Activated gamma-delta T cell treated with anti-CD3 and anti-CD28 coated beads, Interleukin-2, amount 50 U/mL, for 16 hours (primary cell): ENCODE measurements around the gene THRAP3.

Experiments
- DNase-seq: peaks from one replicate; pipeline ENCODE4 v3.0.0-alpha.2; 2020; ENCODE audit warnings: low read depth

The THRAP3 gene

GRCh38 chr1:36301220-36301619 lies 77.0 kb downstream of the THRAP3 start:
- no peak for DNase-seq

DNA sequence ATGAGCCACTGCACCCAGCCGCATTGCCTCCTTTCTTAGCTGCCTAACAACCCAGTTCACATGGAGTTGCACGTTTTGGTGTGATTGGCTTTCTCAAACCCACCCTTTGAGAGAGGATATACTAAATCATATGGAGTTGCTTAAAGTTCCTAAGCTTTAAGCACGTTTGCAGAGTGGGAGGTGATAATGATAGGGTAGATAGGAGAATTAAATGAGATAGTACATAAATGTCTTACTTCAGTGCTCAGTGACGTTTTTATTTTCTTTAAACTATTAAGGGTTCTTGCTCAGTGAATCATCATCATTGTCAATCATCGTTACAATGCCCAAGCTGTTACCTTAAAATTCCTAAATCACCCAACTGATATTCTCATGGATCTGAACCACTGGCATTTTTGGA lies 79.0 kb downstream of the THRAP3 start:
- DNase-seq = no peak

DNA sequence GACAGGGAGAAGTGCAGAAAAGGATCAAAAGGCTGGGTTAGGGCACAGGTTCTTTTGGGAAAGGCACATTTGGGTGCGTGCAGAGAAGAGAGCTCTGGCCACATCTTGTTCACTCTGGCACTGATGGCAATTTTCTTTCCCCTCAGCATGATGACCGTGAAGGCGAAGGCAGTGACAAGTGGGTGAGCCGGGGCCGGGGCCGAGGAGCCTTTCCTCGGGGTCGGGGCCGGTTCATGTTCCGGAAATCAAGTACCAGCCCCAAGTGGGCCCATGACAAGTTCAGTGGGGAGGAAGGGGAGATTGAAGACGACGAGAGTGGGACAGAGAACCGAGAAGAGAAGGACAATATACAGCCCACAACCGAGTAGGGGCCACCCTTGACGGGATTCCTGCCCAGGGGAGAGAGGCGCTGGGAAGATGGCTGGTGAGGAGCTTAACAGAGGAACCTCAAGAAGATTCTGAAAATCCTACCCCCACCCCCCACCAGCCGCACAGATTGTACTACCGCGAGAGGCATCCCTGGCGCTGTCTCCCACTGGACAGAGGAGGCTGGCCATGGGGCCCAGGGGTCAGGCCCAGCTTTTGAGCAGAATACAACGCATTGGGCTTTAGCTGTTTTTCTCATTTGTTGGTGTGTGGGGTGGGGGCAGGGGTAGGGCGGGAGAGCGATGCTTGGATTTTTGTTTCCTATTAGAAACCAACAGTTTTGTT lies 79.6 kb downstream of the THRAP3 start:
- DNase-seq = no peak

- DNase-seq = no peak
These were observed 80.3 kb downstream of the THRAP3 start for GRCh38 chr1:36304521-36304920.

- DNase-seq = no peak
These were observed 81.0 kb downstream of the THRAP3 start for GRCh38 chr1:36304970-36305914.

DNA sequence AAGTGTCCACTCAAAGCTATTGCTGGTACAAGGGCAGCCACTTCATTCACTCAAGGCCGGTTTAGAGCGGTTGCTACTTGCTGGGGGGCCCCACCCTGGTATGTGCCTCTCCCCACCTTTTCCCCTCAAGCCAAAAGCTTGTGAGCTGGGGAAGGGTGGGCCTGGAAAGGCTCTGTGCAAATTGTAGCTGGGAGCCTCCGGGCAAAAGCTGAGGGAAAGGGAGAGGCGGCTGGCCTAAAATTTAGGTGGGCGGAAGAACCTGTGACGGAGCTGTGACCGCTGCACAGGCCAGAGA lies 81.6 kb downstream of the THRAP3 start:
- DNase-seq = no peak

DNA sequence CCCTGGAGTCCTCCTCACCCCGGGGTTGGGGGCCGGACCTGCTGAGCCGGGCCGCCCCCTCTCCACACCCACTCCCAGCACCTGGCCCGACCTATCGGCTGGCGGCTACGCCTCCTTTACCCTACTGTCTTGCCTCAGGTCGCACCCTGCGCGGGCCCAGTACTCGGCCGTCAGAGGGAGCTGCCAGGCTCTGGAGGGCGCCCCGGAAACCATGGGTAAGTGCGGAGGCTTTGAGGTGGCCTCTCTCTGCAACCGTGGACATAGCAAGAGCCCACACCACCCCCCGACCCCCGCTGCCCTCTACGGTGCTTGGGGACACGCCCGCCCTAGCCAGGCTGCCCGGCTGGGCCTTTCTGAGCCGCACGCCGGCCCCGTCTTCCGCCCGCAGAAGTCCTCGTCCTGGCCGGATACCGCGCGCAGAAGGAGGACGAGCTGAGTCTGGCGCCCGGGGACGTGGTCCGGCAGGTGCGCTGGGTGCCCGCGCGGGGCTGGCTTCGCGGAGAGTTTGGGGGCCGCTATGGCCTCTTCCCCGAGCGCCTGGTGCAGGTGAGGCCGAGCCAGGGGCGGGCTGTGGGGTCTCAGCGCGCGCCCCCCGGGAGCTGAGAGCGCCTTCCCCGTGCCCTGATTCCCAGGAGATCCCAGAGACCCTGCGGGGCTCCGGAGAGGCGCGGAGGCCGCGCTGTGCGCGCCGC lies 82.1 kb downstream of the THRAP3 start, which contains the start of gene SH3D21:
SH3D21 (plus strand) TSS at position 159 of the 692 bp plus-strand sequence; CDS start at position 212, 53 bp downstream.
- no peak for DNase-seq

DNA sequence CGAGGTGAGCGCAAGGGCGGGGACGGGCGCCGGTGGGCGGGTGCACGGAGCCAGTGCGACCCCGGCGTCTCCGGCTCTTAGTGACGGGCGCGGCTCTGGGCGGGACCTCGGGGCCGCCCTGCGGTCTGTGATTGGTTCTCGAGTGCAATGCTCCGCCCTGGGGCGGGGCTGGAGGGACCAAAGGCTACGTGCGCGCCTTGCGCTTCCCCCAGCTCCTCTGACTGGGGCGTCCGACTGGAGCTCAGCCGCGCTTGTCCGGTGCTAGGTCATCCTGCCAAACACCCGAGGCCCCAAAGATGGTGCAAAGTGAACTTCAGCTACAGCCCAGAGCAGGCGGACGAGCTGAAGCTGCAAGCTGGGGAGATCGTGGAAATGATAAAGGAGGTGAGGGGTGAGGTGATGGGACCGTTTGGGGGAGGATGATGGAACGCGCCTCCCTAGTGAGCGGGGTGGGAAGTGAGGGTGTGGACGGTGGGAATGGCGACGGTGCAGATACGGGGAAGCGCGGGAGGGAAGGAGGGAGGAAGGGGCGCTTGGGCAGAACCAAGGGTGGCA lies 82.7 kb downstream of the THRAP3 start:
- DNase-seq = peak; percentile 83

- no peak for DNase-seq
These were observed 83.5 kb downstream of the THRAP3 start for GRCh38 chr1:36307601-36308330.

DNA sequence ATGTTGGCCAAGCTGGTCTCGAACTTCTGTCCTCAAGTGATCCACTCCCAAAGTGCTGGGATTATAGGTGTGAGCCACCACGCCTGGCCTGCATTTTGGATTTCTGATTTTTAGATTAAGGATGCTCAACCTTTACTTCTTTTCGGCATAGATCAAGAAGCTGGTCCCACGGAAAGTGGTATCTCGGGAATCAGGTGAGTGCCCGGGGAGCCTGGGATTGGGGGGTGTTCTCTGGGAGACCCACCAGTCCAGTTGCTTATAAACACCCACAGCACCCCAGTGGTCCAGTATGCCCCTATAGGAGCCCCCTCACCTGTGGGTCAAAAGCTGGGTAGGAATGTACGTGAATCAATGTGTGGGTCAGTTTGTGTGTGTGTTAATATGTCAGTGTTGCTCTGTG lies 85.2 kb downstream of the THRAP3 start:
- no peak for DNase-seq

- no peak for DNase-seq
These were observed 96.1 kb downstream of the THRAP3 start for GRCh38 chr1:36320291-36320761.

- DNase-seq = no peak
These were observed 96.5 kb downstream of the THRAP3 start for GRCh38 chr1:36320767-36321118.

GRCh38 chr1:36321119-36321951 lies 97.1 kb downstream of the THRAP3 start:
- no peak for DNase-seq

DNA sequence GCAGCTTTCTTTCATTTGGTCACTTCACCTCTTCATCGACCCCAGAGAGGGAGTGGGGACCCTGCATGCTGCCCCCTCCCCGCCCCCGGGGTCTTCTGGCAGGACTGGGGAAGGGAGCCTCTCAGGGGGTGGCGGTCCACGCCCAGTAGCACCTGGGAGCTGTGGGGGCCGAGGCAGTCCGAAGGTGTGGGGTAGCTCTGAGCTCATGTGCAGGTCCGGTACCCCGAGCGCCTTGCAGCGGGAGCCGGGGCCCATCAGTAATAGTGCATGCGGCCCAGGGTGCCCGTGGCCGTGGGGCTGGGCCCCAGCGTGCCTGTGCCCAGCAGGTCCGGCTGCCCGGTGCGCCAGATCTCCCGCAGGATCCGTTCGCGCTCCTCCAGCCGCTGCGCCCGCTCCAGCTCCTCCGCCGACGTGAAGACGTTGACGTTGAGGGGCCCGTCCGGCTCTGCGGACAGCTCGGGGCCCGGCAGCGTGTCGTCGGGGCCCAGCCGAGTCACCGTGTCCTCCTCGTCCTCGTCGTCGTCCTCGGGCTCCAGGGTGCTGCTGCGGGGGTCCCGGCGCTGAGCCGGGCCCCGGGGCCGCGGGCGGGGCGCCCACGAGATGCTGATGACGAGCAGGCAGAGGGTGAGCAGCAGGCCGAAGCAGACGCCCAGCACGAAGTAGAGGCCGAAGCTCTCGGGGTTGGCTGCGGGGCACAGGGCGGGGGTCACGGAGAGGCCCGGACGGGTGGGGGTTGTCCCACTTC lies 98.0 kb downstream of the THRAP3 start:
- DNase-seq = no peak

DNA sequence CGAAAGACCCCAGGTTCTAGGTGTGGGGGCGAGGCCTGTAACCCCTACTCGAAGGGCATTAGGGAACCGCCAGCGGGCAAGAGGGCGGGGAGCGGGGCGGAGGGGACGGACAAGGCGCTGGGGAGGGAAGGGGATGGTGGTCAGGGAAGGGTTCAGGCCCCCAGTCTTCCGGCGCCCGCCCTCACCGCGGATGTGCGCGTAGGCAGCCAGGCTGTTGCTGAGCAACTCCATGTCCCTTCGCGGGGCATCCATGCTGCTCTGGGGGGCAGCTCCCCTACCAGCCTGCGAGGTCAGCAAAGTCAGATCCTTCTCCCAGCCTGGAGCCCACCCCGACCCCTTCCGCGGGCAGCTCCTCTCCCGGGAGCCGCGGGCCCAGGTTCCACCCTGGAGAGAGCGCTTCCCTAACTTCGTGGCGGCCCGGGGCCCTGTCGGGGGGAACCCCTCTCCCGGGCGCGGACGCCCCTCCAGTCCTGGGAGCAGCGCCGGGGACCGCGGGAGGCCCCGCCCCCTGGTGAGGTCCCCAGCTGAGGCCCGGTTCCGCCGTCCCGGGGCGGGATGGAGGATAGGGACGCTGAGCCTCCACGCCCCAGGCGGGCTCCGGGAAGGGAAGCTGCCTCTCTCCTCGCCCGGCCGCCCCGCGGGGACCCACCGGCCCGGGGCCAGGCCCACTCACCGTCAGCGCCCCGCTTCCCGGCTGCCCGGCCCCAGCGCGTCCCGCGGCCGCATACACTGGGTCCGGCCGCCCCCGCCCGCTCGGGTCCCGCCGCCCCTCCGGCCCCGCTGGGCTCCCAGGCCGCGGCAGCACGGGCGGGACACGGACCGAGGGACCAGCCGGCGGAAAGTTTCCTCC lies 98.8 kb downstream of the THRAP3 start:
- no peak for DNase-seq

DNA sequence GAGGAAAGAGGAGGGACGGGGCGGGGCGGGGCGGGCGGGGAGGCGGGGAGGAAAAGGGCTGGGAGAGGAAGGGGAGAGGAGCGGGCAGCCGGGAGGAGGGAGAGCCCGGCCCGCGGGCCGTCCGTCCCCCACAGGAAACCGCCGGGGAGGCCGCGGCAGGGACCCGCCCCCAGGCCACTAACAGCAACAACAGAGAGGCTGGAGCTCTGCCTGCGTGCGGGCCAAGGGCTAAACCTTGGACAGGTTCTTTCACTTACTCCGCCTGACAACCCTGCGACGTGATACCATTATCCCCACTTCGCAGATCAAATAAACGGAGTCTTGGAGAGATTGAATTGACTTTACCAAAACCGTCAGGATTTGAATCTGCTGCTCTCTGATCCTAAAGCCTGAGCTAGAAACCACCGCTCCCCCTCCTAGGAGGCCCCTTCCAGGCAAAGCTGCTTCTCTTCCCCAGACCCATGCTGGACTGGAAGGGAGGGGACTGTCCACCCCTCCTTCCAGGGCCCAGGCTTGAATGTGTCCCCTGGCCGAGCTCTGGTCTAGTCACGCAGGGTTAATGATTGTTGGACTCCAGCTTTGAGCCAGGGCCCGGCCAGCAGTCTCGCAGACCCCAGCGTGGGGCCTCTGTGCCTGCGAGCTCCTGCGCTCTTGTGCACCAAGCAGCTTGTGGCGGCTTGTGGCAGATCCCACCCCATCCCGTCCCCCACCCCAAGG lies 99.6 kb downstream of the THRAP3 start, which contains the start of gene EVA1B:
EVA1B (minus strand) TSS at position 10 of the 717 bp plus-strand sequence. CDS start 608 bp downstream, outside the sequence.
- no peak for DNase-seq

DNA sequence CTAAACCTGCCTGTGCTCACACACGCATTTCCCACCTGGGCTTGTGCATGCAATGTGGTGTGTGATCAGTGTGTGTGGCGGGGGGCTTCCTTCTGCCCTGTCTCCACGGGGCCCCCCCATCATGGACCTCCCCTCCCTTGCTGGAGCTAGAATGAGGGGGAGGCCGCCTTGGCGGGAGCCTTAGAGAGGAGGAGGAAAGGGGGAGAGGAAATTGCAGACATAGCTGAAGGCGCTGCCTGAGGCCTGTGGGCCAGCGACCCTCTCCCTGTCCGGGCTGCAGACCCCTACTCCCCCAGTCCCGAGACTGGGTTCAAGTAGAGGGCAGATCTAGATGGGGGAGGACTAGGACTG lies 100.1 kb downstream of the THRAP3 start:
- no peak for DNase-seq

GRCh38 chr1:36326499-36326898 lies 102.3 kb downstream of the THRAP3 start:
- DNase-seq = no peak
